Ishikawa (cell line): Measurements from ENCODE around the gene AFDN.

ENCODE experiments used
- CREB1 ChIP-seq: IDR thresholded peaks from 2 replicates; pipeline ENCODE4 v1.6.1; 2012; ENCODE audit warnings: low read depth
- EGR1 ChIP-seq: IDR thresholded peaks from 2 replicates; pipeline ENCODE4 v1.6.1; 2012
- FOXM1 ChIP-seq: IDR thresholded peaks from 2 replicates; pipeline ENCODE4 v1.6.1; 2012; ENCODE audit warnings: low read depth, borderline replicate concordance
- MAX ChIP-seq: IDR thresholded peaks from 2 replicates; pipeline ENCODE4 v1.6.1; 2012
- TAF1 ChIP-seq: IDR thresholded peaks from 2 replicates; pipeline ENCODE4 v1.6.1; 2012; ENCODE audit warnings: low read depth, mild to moderate bottlenecking
- TEAD4 ChIP-seq: IDR thresholded peaks from 2 replicates; pipeline ENCODE4 v1.6.1; 2012
- YY1 ChIP-seq: IDR thresholded peaks from 2 replicates; pipeline ENCODE4 v1.6.1; 2012; ENCODE audit warnings: low read depth
- TF ChIP-seq, protein P1 (sequence below): IDR thresholded peaks from 2 replicates; pipeline ENCODE4 v1.6.1; 2012

DNA sequence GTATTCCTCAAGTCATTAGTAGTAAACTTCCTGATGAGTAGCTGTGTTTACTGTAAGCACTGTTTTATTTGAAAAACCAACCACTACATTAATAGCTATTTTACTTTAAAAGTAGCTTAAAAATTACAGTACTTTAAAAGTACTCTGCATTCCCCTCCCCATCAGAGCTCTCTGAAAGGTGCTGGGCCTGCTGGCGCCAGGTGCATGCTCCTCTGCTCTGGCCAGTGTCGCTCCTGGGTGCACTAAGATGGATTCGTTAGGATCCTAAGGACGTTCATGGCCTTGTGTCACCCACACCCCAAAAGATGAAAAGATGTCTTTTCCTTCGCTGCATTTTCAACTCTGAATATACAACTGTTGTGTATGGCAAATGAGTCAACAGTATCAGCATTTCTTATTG lies 126.8 kb downstream of the AFDN start:
- no peak for TF ChIP-seq CREB1
- no peak for TF ChIP-seq MAX
- no peak for TF ChIP-seq TEAD4
- TF ChIP-seq, protein P1, sequence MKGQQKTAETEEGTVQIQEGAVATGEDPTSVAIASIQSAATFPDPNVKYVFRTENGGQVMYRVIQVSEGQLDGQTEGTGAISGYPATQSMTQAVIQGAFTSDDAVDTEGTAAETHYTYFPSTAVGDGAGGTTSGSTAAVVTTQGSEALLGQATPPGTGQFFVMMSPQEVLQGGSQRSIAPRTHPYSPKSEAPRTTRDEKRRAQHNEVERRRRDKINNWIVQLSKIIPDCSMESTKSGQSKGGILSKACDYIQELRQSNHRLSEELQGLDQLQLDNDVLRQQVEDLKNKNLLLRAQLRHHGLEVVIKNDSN: no peak
- no peak for TF ChIP-seq YY1
- TF ChIP-seq EGR1: no peak
- no peak for TF ChIP-seq FOXM1
- TF ChIP-seq TAF1: no peak
